DOHH2 (cell line): ENCODE measurements around the gene CACNA1E.

Experiments
- CTCF ChIP-seq: fragments of 200-600 bp; sonication (generic); IDR thresholded peaks from one replicate; pipeline ENCODE4 v1.5.1; 2014; ENCODE audit warnings: antibody characterized with exemption, mild to moderate bottlenecking, low read depth, low read length; ENCODE audit not compliant: poor library complexity, severe bottlenecking
- EZH2phosphoT487 ChIP-seq: fragments of 200-600 bp; sonication (generic); IDR thresholded peaks from 2 replicates; pipeline ENCODE4 v1.6.1; 2017; ENCODE audit warnings: borderline replicate concordance, mild to moderate bottlenecking, antibody characterized with exemption, low read length, moderate library complexity, mixed read lengths

GRCh38 chr1:181680871-181681270 lies 197.6 kb downstream of the CACNA1E start:
- TF ChIP-seq EZH2phosphoT487 (no peak), CTCF (no peak)
